HepG2 (cell line): ENCODE data around the gene PADI4. TPM values are rescaled to one million over a fixed set of nuclear protein-coding genes. Genes with fewer than 3 reads are reported as not detected.

Experiments used
- ATAC-seq: fragments of 200-7000 bp; cut with Tn5 transposase; 3 replicates; pipeline ENCODE4 v1.9.1; 2020; ENCODE audit warnings: mild to moderate bottlenecking, moderate library complexity
- BruUV-seq: library from RNA; stranded (reverse); fragments of 400-500 nt; replicated peaks from 2 replicates; lab custom pipeline; 2021; lab: Mats Ljungman, UMichigan
- CTCF ChIA-PET: fragments of 300-600 bp; formaldehyde crosslinking; extraction: SDS; loops from one replicate; lab custom pipeline; 2021; ENCODE audit warnings: low total read pairs, inconsistent platforms, low intra/inter-chr PET ratio; lab: Yijun Ruan, JAX
- POLR2A ChIA-PET: fragments of 350-600 bp; sonication (Branson Sonifier 250); formaldehyde crosslinking; loops from one replicate; lab custom pipeline; 2020; ENCODE audit warnings: antibody characterized with exemption, inconsistent platforms; lab: Yijun Ruan, JAX
- DNase-seq: peaks from one replicate; pipeline ENCODE4 v3.0.0-alpha.2; 2015; ENCODE audit warnings: low spot score
- FAIRE-seq: peaks from 3 replicates; lab custom pipeline; 2011; peaks lifted over from hg19 to GRCh38; lab: Jason Lieb, UNC
- H2AFZ ChIP-seq: one replicate; pipeline ENCODE4 v1.6.1; 2011; ENCODE audit warnings: low read length, inconsistent platforms
- H3K27ac ChIP-seq: fragments of 300-600 bp; 3 replicates; pipeline ENCODE4 v1.8.0; 2011; ENCODE audit warnings: mixed run types, mild to moderate bottlenecking, mixed read lengths, low read length, inconsistent platforms; ENCODE audit not compliant: insufficient read depth; ENCODE audit errors: extremely low read length
- H3K27me3 ChIP-seq, 2 experiments: fragments of 200-600 bp in 1 of 2; 2 replicates in 1 of 2; 3 replicates in 1 of 2; pipeline versions ENCODE4 v1.6.0 to v1.8.0; 2011; ENCODE audit warnings: low read length in 2 of 2, mild to moderate bottlenecking in 2 of 2, moderate library complexity in 2 of 2, inconsistent platforms in 1 of 2; ENCODE audit not compliant: insufficient read depth in 2 of 2, control insufficient read depth in 1 of 2
- H3K36me3 ChIP-seq, 2 experiments: fragments of 200-600 bp in 1 of 2; replicated peaks in 1 of 2; 2 replicates in 1 of 2; 3 replicates in 1 of 2; pipeline versions ENCODE4 v1.5.1 to v1.8.0; 2011; ENCODE audit warnings: low read length in 2 of 2, inconsistent platforms in 1 of 2; ENCODE audit not compliant: insufficient read depth in 2 of 2, control insufficient read depth in 1 of 2
- H3K4me1 ChIP-seq: 2 replicates; pipeline ENCODE4 v1.5.1; 2012; ENCODE audit warnings: low read length, inconsistent platforms; ENCODE audit not compliant: insufficient read depth
- H3K4me2 ChIP-seq: 2 replicates; pipeline ENCODE4 v1.6.0; 2011; ENCODE audit warnings: low read depth, low read length, inconsistent platforms
- H3K4me3 ChIP-seq, 3 experiments: fragments of 200-600 bp in 1 of 3; sonication (generic), shearing (Covaris generic) in 1 of 3; replicated peaks in 1 of 3; 2 replicates each; pipeline ENCODE4 v1.5.1; 2011 to 2016; ENCODE audit warnings: low read length in 3 of 3, inconsistent platforms in 2 of 3, low read depth in 2 of 3, mild to moderate bottlenecking in 2 of 3, control low read depth in 1 of 3, mixed read lengths in 1 of 3; ENCODE audit not compliant: insufficient read depth in 1 of 3
- H3K79me2 ChIP-seq: one replicate; pipeline ENCODE4 v1.6.1; 2011; ENCODE audit warnings: low read length, inconsistent platforms; ENCODE audit not compliant: insufficient read depth
- H3K9ac ChIP-seq: 2 replicates; pipeline ENCODE4 v1.6.0; 2011; ENCODE audit warnings: mild to moderate bottlenecking, low read depth, low read length, inconsistent platforms; ENCODE audit not compliant: insufficient read depth
- H3K9me3 ChIP-seq: 2 replicates; pipeline ENCODE4 v1.5.1; 2012; ENCODE audit warnings: mild to moderate bottlenecking, low read length
- H4K20me1 ChIP-seq: 2 replicates; pipeline ENCODE4 v1.6.0; 2011; ENCODE audit warnings: inconsistent platforms, mild to moderate bottlenecking, low read length, moderate library complexity; ENCODE audit not compliant: insufficient read depth
- CEBPG ChIP-seq: IDR thresholded peaks from 2 replicates; pipeline ENCODE4 v1.6.1; 2016
- CERS6 ChIP-seq: sonication (generic); formaldehyde crosslinking; IDR thresholded peaks from 2 replicates; pipeline ENCODE4 v1.5.0; 2020; ENCODE audit warnings: missing genetic modification reagents
- CSRNP2 ChIP-seq: sonication (generic); formaldehyde crosslinking; conservative IDR thresholded peaks from 2 replicates; pipeline ENCODE4 v1.8.0; 2022; ENCODE audit warnings: low read depth, missing genetic modification reagents
- GMEB2 ChIP-seq: IDR thresholded peaks from 2 replicates; pipeline ENCODE4 v1.6.1; 2016; ENCODE audit warnings: missing biosample characterization, missing genetic modification reagents, low read depth
- HMG20B ChIP-seq: conservative IDR thresholded peaks from 2 replicates; pipeline ENCODE4 v1.6.1; 2016; ENCODE audit warnings: missing genetic modification reagents, missing compliant biosample characterization
- RBFOX2 ChIP-seq: fragments of 200-400 bp; formaldehyde crosslinking; IDR thresholded peaks from 2 replicates; pipeline ENCODE4 v1.6.1; 2017; ENCODE audit warnings: low read depth, mild to moderate bottlenecking, low read length
- SMC3 ChIP-seq: IDR thresholded peaks from 2 replicates; pipeline ENCODE4 v1.6.1; 2011; ENCODE audit warnings: low read length, improper control_type of control experiment
- ZNF256 ChIP-seq: sonication (generic); formaldehyde crosslinking; conservative IDR thresholded peaks from 2 replicates; pipeline ENCODE4 v1.4.0; 2020; ENCODE audit warnings: missing genetic modification reagents
- ZNF33A ChIP-seq: sonication (generic); formaldehyde crosslinking; IDR thresholded peaks from 2 replicates; pipeline ENCODE4 v1.5.1; 2020; ENCODE audit warnings: missing genetic modification reagents, mild to moderate bottlenecking, moderate library complexity, borderline replicate concordance
- WGBS: methylation state at CpG from one replicate; pipeline ENCODE4 v1.1.6; 2017; ENCODE audit warnings: low lambda C conversion rate; 5-methylcytosine and 5-hydroxymethylcytosine counted together
- in situ Hi-C: cut with HindIII; loops from 2 replicates; pipeline ENCODE4 v1.10.0; 2017; ENCODE audit warnings: low pct_unique_long_range_greater_than_20kb; ENCODE audit not compliant: extremely low pct_ligation_motif_present
- intact Hi-C: fragments of 100-400 bp; cut with micrococcal nuclease; formaldehyde crosslinking; loops from one replicate; pipeline ENCODE4 v1.10.0; 2022; ENCODE audit not compliant: unreplicated experiment
- polyA plus RNA-seq, 8 experiments: library from polyadenylated mRNA; depleted of rRNA in 3 of 8; stranded (reverse) in 7 of 8; unstranded in 1 of 8; fragments of >200 nt; fragmentation: Illumina TruSeq in 4 of 8; extraction: Trizol in 4 of 8; gene quantifications; 2 replicates each; pipeline versions ENCODE4 v1.2.1 to v1.2.3, GENCODE V29; 2011 to 2016; ENCODE audit warnings: low read depth in 4 of 8, missing spikeins in 1 of 8, mixed read lengths in 1 of 8; ENCODE audit not compliant: insufficient read depth in 1 of 8
- total RNA-seq, 5 experiments: library from RNA; depleted of rRNA; stranded (reverse); fragments of >200 nt; fragmentation: Illumina TruSeq; extraction: Trizol; gene quantifications; 2 replicates each; pipeline ENCODE4 v1.2.3, GENCODE V29; 2016; ENCODE audit warnings: low read depth in 1 of 5

Gene PADI4
- total and polyA plus RNA-seq, 2 of the 13 experiments (the other 11 are each of a cell fraction or from before 2014, with no cell fraction given), result 0.04 TPM

- in situ Hi-C loops (loop anchor here (5.0 kb wide), 1 partner anchor 217 kb away; no protein-coding TSS in a partner anchor), intact Hi-C loops (no loop called here)
- TF ChIP-seq SMC3 (no peak), HMG20B (CRISPR knock-in tag) (no peak), GMEB2 (no peak), ZNF33A (CRISPR knock-in tag) (no peak), CSRNP2 (CRISPR knock-in tag) (no peak), ZNF256 (CRISPR knock-in tag) (no peak), CERS6 (no peak), CEBPG (no peak), RBFOX2 (no peak)
- H3K4me3 ChIP-seq, result no peak overlapping the region
- H3K4me2 ChIP-seq, result no peak overlapping the region
- ChIA-PET POLR2A (no interaction called here), CTCF (interaction anchor here (1.5 kb wide), 1 partner anchor 214 kb away, joined by 4 read pairs; no protein-coding TSS in a partner anchor)
- no peak for FAIRE-seq
- H3K27ac ChIP-seq, result no peak overlapping the region
- 0 out of 2 replicates have a peak, but pooled peaks cover 4% of the 10 kb centered on the region for H4K20me1 ChIP-seq
- WGBS, result 16% methylated on average over 5 of the region's 7 CpGs
- no peak overlapping the region for H2AFZ ChIP-seq
- peaks cover 0 to 18% of the 10 kb centered on the region in 2 experiments; a peak in 4 of 5 replicates for H3K27me3 ChIP-seq
- H3K9me3 ChIP-seq, result no peaks in the 10 kb centered on the region
- no TSS peak for BruUV-seq
- no peaks in the 10 kb centered on the region for H3K36me3 ChIP-seq
- no peak for ATAC-seq
- DNase-seq, result no peak
- no peaks in the 10 kb centered on the region for H3K79me2 ChIP-seq
- no peaks in the 10 kb centered on the region for H3K4me1 ChIP-seq
- H3K9ac ChIP-seq, result no peak overlapping the region
Observed at GRCh38 chr1:17339521-17339920, 31.5 kb downstream of the PADI4 start.
